Measurements from ENCODE around the gene RTF1.
"Not testable (repeated sequence)": the region's sequence is repeated elsewhere in the genome, so short reads cannot be mapped to it uniquely, and the experiment has no call there.

The RTF1 gene

DNA sequence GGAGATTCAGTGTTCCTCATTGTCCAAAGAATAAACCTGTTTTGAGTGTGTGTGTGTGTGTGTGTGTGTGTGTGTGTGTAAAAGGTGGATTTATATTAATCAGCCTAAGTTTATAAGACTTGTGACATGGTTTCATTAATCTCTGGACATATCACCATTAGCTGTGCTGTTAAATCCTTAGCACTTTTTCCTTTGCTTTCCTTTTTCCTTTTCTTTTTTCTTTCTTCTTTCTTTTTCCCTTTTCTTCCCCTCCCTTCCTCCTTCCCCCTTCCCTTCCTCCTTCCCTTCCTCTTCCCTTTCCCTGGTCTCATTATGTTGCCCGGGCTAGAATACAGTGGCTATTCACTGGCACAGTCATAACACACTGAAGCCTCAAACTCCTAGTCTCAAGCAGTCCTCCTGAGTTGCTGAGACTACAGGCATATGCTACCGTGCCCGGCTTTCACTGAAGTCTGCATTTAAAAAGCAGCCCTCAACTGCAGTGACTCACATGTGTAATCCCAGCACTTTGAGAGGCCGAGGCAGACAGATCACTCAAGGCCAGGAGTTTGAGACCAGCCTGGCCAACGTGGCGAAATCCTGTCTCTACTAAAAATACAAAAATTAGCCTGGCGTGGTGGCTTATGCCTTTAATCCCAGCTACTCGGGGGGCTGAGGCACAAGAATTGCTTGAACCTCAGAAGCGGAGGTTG lies 48.1 kb downstream of the RTF1 start:
- no peak overlapping the region for H3K9ac ChIP-seq (ENCODE audit: low read length)
- no CpG with 5 or more reads among the region's 9 CpGs for WGBS (ENCODE audit: extremely low coverage, insufficient coverage, low lambda C conversion rate)
- DNase-seq, result no peak
- H2BK15ac ChIP-seq (replicated peaks; ENCODE audit: low read depth), result no peak overlapping the region
- H2BK5ac ChIP-seq (ENCODE audit: low read length), result no peak overlapping the region
- no peaks in the 10 kb centered on the region for H3K4me1 ChIP-seq (ENCODE audit: control insufficient read depth, low read depth, low read length)
- no peak overlapping the region for H3K27ac ChIP-seq (ENCODE audit: low read depth, low read length)
- no peaks in the 10 kb centered on the region for H3K36me3 ChIP-seq (ENCODE audit: control insufficient read depth, insufficient read depth, low read length)
- no peak overlapping the region for H3K4me3 ChIP-seq (ENCODE audit: low read length)
- H2BK120ac ChIP-seq (ENCODE audit: low read depth, low read length), result no peak overlapping the region
- H3K23ac ChIP-seq (ENCODE audit: low read length), result no peak overlapping the region
- H3K4me2 ChIP-seq (ENCODE audit: low read length), result no peak overlapping the region
- no peak overlapping the region for H4K8ac ChIP-seq (ENCODE audit: low read depth, low read length)
- H2AK5ac ChIP-seq (ENCODE audit: low read length), result no peak overlapping the region
- no peaks in the 10 kb centered on the region for H3K79me1 ChIP-seq (ENCODE audit: low read length)
- no peak overlapping the region for H3K18ac ChIP-seq (ENCODE audit: low read length)
- no peak overlapping the region for H4K5ac ChIP-seq (ENCODE audit: low read length)
- no peaks in the 10 kb centered on the region for H3K79me2 ChIP-seq (ENCODE audit: control insufficient read depth, insufficient read depth, low read length)
- no peak overlapping the region for H3K4ac ChIP-seq (ENCODE audit: low read depth, low read length)
- no peaks in the 10 kb centered on the region for H3K27me3 ChIP-seq (ENCODE audit: insufficient read depth, low read length, poor library complexity)
- no peak overlapping the region for H3K56ac ChIP-seq (ENCODE audit: low read length)

GRCh38 chr15:41465822-41466421 lies 49.0 kb downstream of the RTF1 start:
- no peak overlapping the region for H3K9ac ChIP-seq (ENCODE audit: low read length)
- no peak overlapping the region for H4K8ac ChIP-seq (ENCODE audit: low read depth, low read length)
- H3K18ac ChIP-seq (ENCODE audit: low read length), result no peak overlapping the region
- H2BK5ac ChIP-seq (ENCODE audit: low read length), result no peak overlapping the region
- no CpG with 5 or more reads among the region's 8 CpGs for WGBS (ENCODE audit: extremely low coverage, insufficient coverage, low lambda C conversion rate)
- no peak overlapping the region for H3K23ac ChIP-seq (ENCODE audit: low read length)
- H3K27me3 ChIP-seq (ENCODE audit: insufficient read depth, low read length, poor library complexity), result no peaks in the 10 kb centered on the region
- H2BK15ac ChIP-seq (replicated peaks; ENCODE audit: low read depth), result no peak overlapping the region
- H3K4me2 ChIP-seq (ENCODE audit: low read length), result no peak overlapping the region
- H2AK5ac ChIP-seq (ENCODE audit: low read length), result no peak overlapping the region
- H3K36me3 ChIP-seq (ENCODE audit: control insufficient read depth, insufficient read depth, low read length), result peaks cover 3% of the 10 kb centered on the region
- H2BK120ac ChIP-seq (ENCODE audit: low read depth, low read length), result no peak overlapping the region
- H4K5ac ChIP-seq (ENCODE audit: low read length), result no peak overlapping the region
- DNase-seq, result peak; percentile 55
- no peak overlapping the region for H3K27ac ChIP-seq (ENCODE audit: low read depth, low read length)
- no peaks in the 10 kb centered on the region for H3K79me1 ChIP-seq (ENCODE audit: low read length)
- no peaks in the 10 kb centered on the region for H3K79me2 ChIP-seq (ENCODE audit: control insufficient read depth, insufficient read depth, low read length)
- H3K4me1 ChIP-seq (ENCODE audit: control insufficient read depth, low read depth, low read length), result no peaks in the 10 kb centered on the region
- H3K4ac ChIP-seq (ENCODE audit: low read depth, low read length), result no peak overlapping the region
- no peak overlapping the region for H3K56ac ChIP-seq (ENCODE audit: low read length)
- H3K4me3 ChIP-seq (ENCODE audit: low read length), result no peak overlapping the region

DNA sequence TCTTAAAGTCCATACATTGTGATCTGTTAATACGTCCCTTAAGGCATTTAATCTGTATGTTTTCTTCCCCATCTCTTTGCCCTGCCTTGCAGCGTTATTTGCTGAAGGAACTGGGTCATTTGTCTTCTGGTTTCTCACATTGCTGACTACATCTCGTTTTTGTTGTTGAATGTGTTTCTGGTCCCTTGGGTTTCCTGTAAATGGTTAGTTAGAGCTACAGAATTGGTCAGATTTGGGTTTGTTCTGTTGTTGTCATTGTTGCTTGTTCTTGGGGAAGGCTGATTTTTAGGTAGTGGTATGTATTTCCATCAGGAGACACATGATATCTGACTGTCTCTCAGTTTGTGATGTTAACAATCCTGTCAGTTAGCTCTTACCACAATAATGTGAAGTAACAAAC lies 49.8 kb downstream of the RTF1 start:
- peaks cover 6% of the 10 kb centered on the region for H3K36me3 ChIP-seq (ENCODE audit: control insufficient read depth, insufficient read depth, low read length)
- DNase-seq, result no peak
- WGBS (ENCODE audit: extremely low coverage, insufficient coverage, low lambda C conversion rate), result no CpG with 5 or more reads among the region's 3 CpGs

GRCh38 chr15:41469644-41470043 lies 52.7 kb downstream of the RTF1 start:
- not testable (repeated sequence) for H3K9ac ChIP-seq (ENCODE audit: low read length); DNase-seq; H3K18ac ChIP-seq (ENCODE audit: low read length); H3K56ac ChIP-seq (ENCODE audit: low read length); H3K27me3 ChIP-seq (ENCODE audit: insufficient read depth, low read length, poor library complexity); H2BK5ac ChIP-seq (ENCODE audit: low read length); H3K4me3 ChIP-seq (ENCODE audit: low read length); H3K4ac ChIP-seq (ENCODE audit: low read depth, low read length); H3K23ac ChIP-seq (ENCODE audit: low read length); H3K79me2 ChIP-seq (ENCODE audit: control insufficient read depth, insufficient read depth, low read length); H2BK15ac ChIP-seq (replicated peaks; ENCODE audit: low read depth); H3K4me1 ChIP-seq (ENCODE audit: control insufficient read depth, low read depth, low read length); H2AK5ac ChIP-seq (ENCODE audit: low read length); H4K8ac ChIP-seq (ENCODE audit: low read depth, low read length); H3K27ac ChIP-seq (ENCODE audit: low read depth, low read length); H3K36me3 ChIP-seq (ENCODE audit: control insufficient read depth, insufficient read depth, low read length); H4K5ac ChIP-seq (ENCODE audit: low read length); H3K79me1 ChIP-seq (ENCODE audit: low read length); H3K4me2 ChIP-seq (ENCODE audit: low read length); H2BK120ac ChIP-seq (ENCODE audit: low read depth, low read length)
- WGBS (ENCODE audit: extremely low coverage, insufficient coverage, low lambda C conversion rate), result no CpG with 5 or more reads among the region's 6 CpGs

More for the DNA sequence above, 49.8 kb downstream of the RTF1 start:
- Histone ChIP-seq H3K79me2 (ENCODE audit: control insufficient read depth, insufficient read depth, low read length) (no peaks in the 10 kb centered on the region), H2BK120ac (ENCODE audit: low read depth, low read length) (no peak overlapping the region), H3K56ac (ENCODE audit: low read length) (no peak overlapping the region), H3K9ac (ENCODE audit: low read length) (no peak overlapping the region), H3K4me1 (ENCODE audit: control insufficient read depth, low read depth, low read length) (no peaks in the 10 kb centered on the region), H4K5ac (ENCODE audit: low read length) (no peak overlapping the region), H2BK15ac (replicated peaks; ENCODE audit: low read depth) (no peak overlapping the region), H4K8ac (ENCODE audit: low read depth, low read length) (no peak overlapping the region), H3K23ac (ENCODE audit: low read length) (no peak overlapping the region), H2AK5ac (ENCODE audit: low read length) (no peak overlapping the region), H3K4me3 (ENCODE audit: low read length) (no peak overlapping the region), H3K18ac (ENCODE audit: low read length) (no peak overlapping the region), H3K4me2 (ENCODE audit: low read length) (no peak overlapping the region), H3K27ac (ENCODE audit: low read depth, low read length) (no peak overlapping the region), H3K79me1 (ENCODE audit: low read length) (no peaks in the 10 kb centered on the region), H3K4ac (ENCODE audit: low read depth, low read length) (no peak overlapping the region), H3K27me3 (ENCODE audit: insufficient read depth, low read length, poor library complexity) (no peaks in the 10 kb centered on the region), H2BK5ac (ENCODE audit: low read length) (no peak overlapping the region)

GRCh38 chr15:41473418-41473817 lies 56.5 kb downstream of the RTF1 start:
- H3K27ac ChIP-seq (ENCODE audit: low read depth, low read length), result no peak overlapping the region
- H3K4me2 ChIP-seq (ENCODE audit: low read length), result no peak overlapping the region
- H4K5ac ChIP-seq (ENCODE audit: low read length), result no peak overlapping the region
- H3K27me3 ChIP-seq (ENCODE audit: insufficient read depth, low read length, poor library complexity), result no peaks in the 10 kb centered on the region
- no CpG with 5 or more reads among the region's 11 CpGs for WGBS (ENCODE audit: extremely low coverage, insufficient coverage, low lambda C conversion rate)
- no peaks in the 10 kb centered on the region for H3K79me1 ChIP-seq (ENCODE audit: low read length)
- H2BK15ac ChIP-seq (replicated peaks; ENCODE audit: low read depth), result no peak overlapping the region
- no peak overlapping the region for H2BK120ac ChIP-seq (ENCODE audit: low read depth, low read length)
- no peaks in the 10 kb centered on the region for H3K79me2 ChIP-seq (ENCODE audit: control insufficient read depth, insufficient read depth, low read length)
- H2AK5ac ChIP-seq (ENCODE audit: low read length), result no peak overlapping the region
- peaks cover 15% of the 10 kb centered on the region for H3K36me3 ChIP-seq (ENCODE audit: control insufficient read depth, insufficient read depth, low read length)
- no peaks in the 10 kb centered on the region for H3K4me1 ChIP-seq (ENCODE audit: control insufficient read depth, low read depth, low read length)
- no peak overlapping the region for H4K8ac ChIP-seq (ENCODE audit: low read depth, low read length)
- H3K18ac ChIP-seq (ENCODE audit: low read length), result no peak overlapping the region
- no peak overlapping the region for H3K4me3 ChIP-seq (ENCODE audit: low read length)
- DNase-seq, result no peak
- H3K4ac ChIP-seq (ENCODE audit: low read depth, low read length), result no peak overlapping the region
- no peak overlapping the region for H3K9ac ChIP-seq (ENCODE audit: low read length)
- H3K23ac ChIP-seq (ENCODE audit: low read length), result no peak overlapping the region
- H2BK5ac ChIP-seq (ENCODE audit: low read length), result no peak overlapping the region
- no peak overlapping the region for H3K56ac ChIP-seq (ENCODE audit: low read length)

- Histone ChIP-seq H3K23ac (ENCODE audit: low read length) (no peak overlapping the region), H3K36me3 (ENCODE audit: control insufficient read depth, insufficient read depth, low read length) (peaks cover 20% of the 10 kb centered on the region), H2BK120ac (ENCODE audit: low read depth, low read length) (no peak overlapping the region), H4K8ac (ENCODE audit: low read depth, low read length) (no peak overlapping the region), H3K18ac (ENCODE audit: low read length) (no peak overlapping the region), H3K79me1 (ENCODE audit: low read length) (no peaks in the 10 kb centered on the region), H2AK5ac (ENCODE audit: low read length) (no peak overlapping the region), H3K56ac (ENCODE audit: low read length) (no peak overlapping the region), H3K4me3 (ENCODE audit: low read length) (no peak overlapping the region), H3K27me3 (ENCODE audit: insufficient read depth, low read length, poor library complexity) (no peaks in the 10 kb centered on the region), H3K4me1 (ENCODE audit: control insufficient read depth, low read depth, low read length) (no peaks in the 10 kb centered on the region), H3K27ac (ENCODE audit: low read depth, low read length) (no peak overlapping the region), H3K4ac (ENCODE audit: low read depth, low read length) (no peak overlapping the region), H3K9ac (ENCODE audit: low read length) (no peak overlapping the region), H4K5ac (ENCODE audit: low read length) (no peak overlapping the region), H2BK15ac (replicated peaks; ENCODE audit: low read depth) (no peak overlapping the region), H2BK5ac (ENCODE audit: low read length) (no peak overlapping the region), H3K4me2 (ENCODE audit: low read length) (no peak overlapping the region), H3K79me2 (ENCODE audit: control insufficient read depth, insufficient read depth, low read length) (no peaks in the 10 kb centered on the region)
- WGBS (ENCODE audit: extremely low coverage, insufficient coverage, low lambda C conversion rate), result no CpG with 5 or more reads among the region's 8 CpGs
- DNase-seq, result no peak
Measured at GRCh38 chr15:41474436-41474835, 57.5 kb downstream of the RTF1 start.
